ENCODE data around the gene SCCPDH.

DNA sequence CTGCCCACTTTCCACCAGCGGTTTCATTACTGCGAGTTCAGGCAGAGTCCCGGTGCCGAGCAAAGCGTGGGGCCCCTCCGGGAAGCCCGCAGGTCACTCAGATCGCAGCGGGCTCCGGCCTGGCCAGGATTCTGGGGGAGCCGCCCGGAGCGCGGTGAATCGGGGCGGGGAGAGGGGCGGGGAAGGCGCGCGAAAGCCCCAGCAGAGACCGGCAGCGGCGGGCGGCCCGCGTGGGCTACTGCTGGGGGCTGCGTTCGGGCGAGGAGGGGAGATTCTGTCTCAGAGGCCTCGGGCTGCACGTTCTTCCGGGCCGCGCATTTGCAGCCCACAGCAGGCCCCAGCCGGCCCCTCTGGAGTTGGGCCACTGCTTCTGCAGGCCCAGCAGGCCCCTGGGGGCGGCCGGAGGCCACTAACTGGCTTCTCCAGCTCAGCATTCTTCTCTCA, 64.7 kb downstream of the SCCPDH start:
- TF ChIP-seq POLR2A (IDR thresholded peaks at IDR 0.05) = no peak
- TF ChIP-seq, protein P1, sequence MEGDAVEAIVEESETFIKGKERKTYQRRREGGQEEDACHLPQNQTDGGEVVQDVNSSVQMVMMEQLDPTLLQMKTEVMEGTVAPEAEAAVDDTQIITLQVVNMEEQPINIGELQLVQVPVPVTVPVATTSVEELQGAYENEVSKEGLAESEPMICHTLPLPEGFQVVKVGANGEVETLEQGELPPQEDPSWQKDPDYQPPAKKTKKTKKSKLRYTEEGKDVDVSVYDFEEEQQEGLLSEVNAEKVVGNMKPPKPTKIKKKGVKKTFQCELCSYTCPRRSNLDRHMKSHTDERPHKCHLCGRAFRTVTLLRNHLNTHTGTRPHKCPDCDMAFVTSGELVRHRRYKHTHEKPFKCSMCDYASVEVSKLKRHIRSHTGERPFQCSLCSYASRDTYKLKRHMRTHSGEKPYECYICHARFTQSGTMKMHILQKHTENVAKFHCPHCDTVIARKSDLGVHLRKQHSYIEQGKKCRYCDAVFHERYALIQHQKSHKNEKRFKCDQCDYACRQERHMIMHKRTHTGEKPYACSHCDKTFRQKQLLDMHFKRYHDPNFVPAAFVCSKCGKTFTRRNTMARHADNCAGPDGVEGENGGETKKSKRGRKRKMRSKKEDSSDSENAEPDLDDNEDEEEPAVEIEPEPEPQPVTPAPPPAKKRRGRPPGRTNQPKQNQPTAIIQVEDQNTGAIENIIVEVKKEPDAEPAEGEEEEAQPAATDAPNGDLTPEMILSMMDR (IDR thresholded peaks at IDR 0.05 in 4 of 5, conservative IDR thresholded peaks at IDR 0.05 in 1 of 5) = no peak

Data from gastrocnemius medialis (tissue), 4 donors.